GDM1 (cell line): ENCODE results near the gene KNOP1.
A peak's percentile ranks its signal among the peaks of the same experiment; 100 is the strongest.
"Not testable (repeated sequence)": the region's sequence is repeated elsewhere in the genome, so short reads cannot be mapped to it uniquely, and the experiment has no call there.

ENCODE experiments used
- DNase-seq: peaks from one replicate; lab custom pipeline; 2025; lab: John Stamatoyannopoulos, UW

The KNOP1 gene

DNA sequence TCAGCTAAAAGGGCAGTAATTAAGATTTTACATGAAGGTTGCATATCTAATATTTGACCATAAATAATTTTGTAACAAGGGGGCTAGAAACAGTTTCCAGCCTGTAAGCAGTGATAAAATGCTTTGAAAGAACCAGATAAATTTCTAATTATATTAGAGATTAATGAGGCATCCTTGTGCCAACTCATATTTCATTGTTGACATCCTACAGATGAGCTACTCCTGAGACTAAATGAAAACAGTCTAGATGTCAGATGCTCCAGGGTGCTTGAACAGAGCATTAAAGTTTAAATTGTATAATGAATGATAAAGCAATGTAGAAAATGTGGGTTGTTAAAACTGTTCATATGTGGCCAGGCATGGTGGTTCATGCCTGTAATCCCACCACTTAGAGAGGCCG, 23.3 kb upstream of the KNOP1 start:
- no peak for DNase-seq

GRCh38 chr16:19737306-19738038, 19.4 kb upstream of the KNOP1 start:
- peak; percentile 18 for DNase-seq

DNA sequence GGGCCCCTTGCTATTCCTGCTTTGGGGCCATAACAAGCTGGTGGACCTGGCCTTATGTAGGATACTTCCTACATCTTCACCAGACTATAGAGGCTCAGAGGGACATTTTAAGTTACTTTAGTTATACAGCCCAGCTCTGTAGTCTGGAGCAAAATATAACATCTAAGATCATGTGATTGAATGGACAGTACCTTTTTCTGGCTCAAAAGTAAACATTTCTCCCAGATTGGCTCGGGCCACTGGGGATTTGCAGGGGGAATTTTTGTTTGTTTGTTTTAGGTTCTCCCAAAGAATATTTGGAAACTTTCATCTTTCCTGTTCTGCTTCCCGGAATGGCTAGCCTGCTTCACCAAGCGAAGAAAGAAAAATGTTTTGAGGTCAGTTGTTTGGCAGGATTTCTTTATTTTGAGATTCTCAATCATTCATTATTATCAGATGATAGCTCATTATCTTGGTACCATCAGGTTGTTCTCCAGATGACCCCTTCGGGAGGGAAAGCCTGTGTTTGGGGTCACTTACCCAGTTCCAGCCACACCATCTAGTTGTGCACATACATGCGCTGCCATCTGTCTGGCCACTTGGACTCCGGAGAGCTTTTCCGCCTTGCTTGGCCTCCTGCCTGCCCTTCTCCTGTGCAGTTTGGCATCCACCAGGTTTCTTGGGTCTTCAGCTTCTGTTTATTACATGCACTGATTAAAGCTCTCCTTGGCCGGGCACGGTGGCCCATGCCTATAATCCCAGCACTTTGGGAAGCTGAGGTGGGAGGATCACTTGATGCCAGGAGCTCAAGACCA, 17.2 kb upstream of the KNOP1 start:
- no peak for DNase-seq

DNA sequence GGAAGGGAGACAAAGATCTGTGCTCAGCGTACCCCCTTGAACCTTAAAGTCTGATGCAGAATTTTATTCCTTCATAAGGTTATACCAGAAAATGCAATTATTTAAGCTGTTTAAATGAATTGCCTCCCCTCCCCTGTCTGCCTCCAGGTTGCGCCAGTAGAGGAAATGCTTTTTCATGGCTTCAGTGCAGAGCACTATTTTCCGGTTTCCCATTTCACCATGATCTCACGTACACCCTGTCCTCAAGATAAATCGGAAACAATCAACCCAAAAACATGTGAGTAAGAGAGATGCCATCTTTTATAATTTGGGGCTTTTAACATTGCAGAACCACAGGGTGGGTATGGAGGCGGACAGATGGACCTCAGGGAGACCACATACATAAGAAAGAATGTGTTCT, 15.5 kb upstream of the KNOP1 start:
- no peak for DNase-seq

- no peak for DNase-seq
Observed at GRCh38 chr16:19728636-19728965, 10.6 kb upstream of the KNOP1 start.

GRCh38 chr16:19722981-19723380, 5.0 kb upstream of the KNOP1 start:
- no peak for DNase-seq

DNA sequence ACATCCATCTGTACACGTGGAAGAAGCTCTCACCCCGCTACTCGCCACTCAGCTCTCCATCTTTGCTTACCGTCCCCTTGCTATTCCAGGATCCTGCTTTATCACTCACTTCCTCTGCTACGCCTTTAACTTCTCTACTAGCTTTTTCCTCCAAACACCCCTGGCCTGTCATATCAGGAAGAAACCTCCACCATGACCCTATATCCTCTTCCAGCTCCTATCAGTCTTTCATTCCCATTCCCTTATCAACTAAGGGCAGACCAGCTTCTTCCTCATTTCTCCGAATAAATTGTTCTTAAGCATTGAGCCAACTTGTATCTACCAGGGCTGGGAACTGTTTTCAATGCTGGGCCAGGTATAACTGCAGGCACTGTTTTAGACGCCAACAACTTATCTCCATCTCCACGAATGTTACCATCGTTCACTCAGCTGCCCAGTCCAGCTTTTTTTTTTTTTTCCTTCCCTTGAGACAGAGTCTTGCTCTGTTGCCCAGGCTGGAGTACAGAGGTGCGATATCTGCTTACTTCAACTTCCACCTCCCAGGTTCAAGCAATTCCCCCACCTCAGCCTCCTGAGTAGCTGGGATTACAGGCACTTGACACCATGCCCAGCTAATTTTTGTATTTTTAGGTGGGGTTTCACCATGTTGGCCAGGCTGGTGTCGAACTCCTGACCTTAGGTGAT, 4.4 kb upstream of the KNOP1 start:
- no peak for DNase-seq

- no peak for DNase-seq
Observed at GRCh38 chr16:19718624-19718965, 568 bp upstream of the KNOP1 start.

DNA sequence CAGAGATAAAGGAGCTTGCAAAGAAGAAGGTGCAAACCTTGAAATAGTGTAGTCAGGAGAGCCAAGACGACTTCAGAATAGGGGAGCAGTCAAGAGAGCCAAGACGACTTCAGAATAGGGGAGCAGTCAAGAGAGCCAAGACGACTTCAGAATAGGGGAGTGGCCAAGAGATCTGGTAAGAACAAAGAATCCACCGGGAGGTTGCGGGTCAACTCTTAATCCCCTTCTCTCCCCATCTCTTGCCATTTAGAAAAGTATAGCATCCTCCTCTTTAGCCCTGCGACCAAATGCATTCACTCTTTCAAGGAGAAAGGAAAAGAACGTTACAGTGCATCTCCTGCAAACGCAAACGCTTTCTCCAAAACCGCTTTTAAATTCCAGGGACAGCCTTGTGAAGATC, 713 bp downstream of the KNOP1 start:
- no peak for DNase-seq

GRCh38 chr16:19716728-19717127, 1.3 kb downstream of the KNOP1 start:
- not testable (repeated sequence) for DNase-seq

GRCh38 chr16:19716183-19716582, 1.8 kb downstream of the KNOP1 start:
- no peak for DNase-seq

- DNase-seq = no peak
Observed at GRCh38 chr16:19715566-19715965, 2.5 kb downstream of the KNOP1 start.

- no peak for DNase-seq
Observed at GRCh38 chr16:19713697-19714096, 4.3 kb downstream of the KNOP1 start.

- DNase-seq = no peak
Observed at GRCh38 chr16:19712418-19713058, 5.5 kb downstream of the KNOP1 start.

GRCh38 chr16:19711643-19712042, 6.4 kb downstream of the KNOP1 start:
- no peak for DNase-seq

DNA sequence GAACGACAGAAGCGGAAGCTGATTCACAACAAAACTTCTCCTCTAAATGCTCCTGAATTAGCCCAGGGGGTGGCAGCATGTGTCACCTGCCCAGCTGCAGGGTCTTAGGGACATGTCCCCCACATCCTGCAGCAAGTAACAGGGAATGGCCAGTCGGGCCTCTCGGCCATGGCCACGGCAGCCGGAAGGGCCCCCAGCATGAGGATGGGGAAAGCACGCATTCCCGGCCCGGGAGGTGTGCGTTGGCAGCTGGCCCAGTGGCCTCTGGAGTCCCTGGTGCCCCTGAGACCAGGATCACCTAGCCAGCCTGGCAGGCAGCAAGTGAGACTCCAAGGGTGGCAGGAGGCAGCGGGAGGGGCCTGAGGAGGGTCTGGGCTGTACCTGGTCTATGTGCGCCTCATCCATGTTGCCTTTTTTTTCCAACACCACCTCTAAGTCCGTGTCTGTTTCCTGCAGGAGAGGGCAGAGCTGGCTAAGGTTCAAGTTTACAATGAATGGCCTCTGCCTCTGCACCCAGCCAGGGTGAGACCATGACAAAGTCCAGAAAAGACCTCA, 7.0 kb downstream of the KNOP1 start:
- DNase-seq = no peak

- no peak for DNase-seq
Observed at GRCh38 chr16:19710191-19710908, 7.7 kb downstream of the KNOP1 start.

GRCh38 chr16:19709381-19710136, 8.5 kb downstream of the KNOP1 start:
- DNase-seq = no peak

GRCh38 chr16:19708296-19709205, 9.5 kb downstream of the KNOP1 start:
- no peak for DNase-seq
